Loucy (cell line): ENCODE data around the gene GCSAML.

Experiments used
- H2AFZ ChIP-seq: fragments of 200-600 bp; sonication (generic); 2 replicates; pipeline ENCODE4 v1.6.0; 2016; ENCODE audit warnings: antibody characterized with exemption, mild to moderate bottlenecking, low read length, moderate library complexity
- H3F3A ChIP-seq: fragments of 200-600 bp; 2 replicates; pipeline ENCODE4 v1.6.0; 2016; ENCODE audit warnings: antibody characterized with exemption, low read depth, mild to moderate bottlenecking
- H3K27me3 ChIP-seq: fragments of 200-600 bp; sonication (generic); 2 replicates; pipeline ENCODE4 v1.6.1; 2014; ENCODE audit warnings: low read length, mild to moderate bottlenecking; ENCODE audit not compliant: insufficient read depth, poor library complexity, severe bottlenecking
- H3K36me3 ChIP-seq: fragments of 200-600 bp; sonication (generic); 2 replicates; pipeline ENCODE4 v1.6.1; 2016; ENCODE audit warnings: low read length; ENCODE audit not compliant: insufficient read depth
- H3K4me1 ChIP-seq: fragments of 200-600 bp; sonication (generic); 2 replicates; pipeline ENCODE4 v1.5.1; 2014; ENCODE audit warnings: low read length, mild to moderate bottlenecking; ENCODE audit not compliant: insufficient read depth, poor library complexity, severe bottlenecking
- H3K4me2 ChIP-seq: fragments of 200-600 bp; sonication (generic); 2 replicates; pipeline ENCODE4 v1.6.0; 2014; ENCODE audit warnings: antibody characterized with exemption, low read length, low read depth, mild to moderate bottlenecking; ENCODE audit not compliant: poor library complexity, severe bottlenecking
- H3K4me3 ChIP-seq: fragments of 200-600 bp; sonication (generic); 2 replicates; pipeline ENCODE4 v1.5.1; 2014; ENCODE audit warnings: low read length, mild to moderate bottlenecking, mixed read lengths; ENCODE audit not compliant: poor library complexity, severe bottlenecking
- H3K79me2 ChIP-seq: fragments of 200-600 bp; sonication (generic); 2 replicates; pipeline ENCODE4 v1.6.1; 2014; ENCODE audit warnings: low read length; ENCODE audit not compliant: insufficient read depth
- H3K9ac ChIP-seq: fragments of 200-600 bp; sonication (generic); 2 replicates; pipeline ENCODE4 v1.6.0; 2014; ENCODE audit warnings: mild to moderate bottlenecking, low read depth, low read length, moderate library complexity; ENCODE audit not compliant: poor library complexity, severe bottlenecking
- H3K9me2 ChIP-seq: fragments of 200-600 bp; sonication (generic); replicated peaks from 2 replicates; pipeline ENCODE4 v1.6.1; 2016; ENCODE audit warnings: low read depth, low read length, mixed read lengths
- H3K9me3 ChIP-seq: fragments of 200-600 bp; sonication (generic); 2 replicates; pipeline ENCODE4 v1.6.1; 2014; ENCODE audit warnings: mild to moderate bottlenecking, antibody characterized with exemption, low read length, low read depth; ENCODE audit not compliant: insufficient read depth
- H4K20me1 ChIP-seq: fragments of 200-600 bp; sonication (generic); 2 replicates; pipeline ENCODE4 v1.6.0; 2014; ENCODE audit warnings: antibody characterized with exemption, low read length, mild to moderate bottlenecking; ENCODE audit not compliant: insufficient read depth, poor library complexity, severe bottlenecking
- CTCF ChIP-seq: fragments of 200-600 bp; sonication (generic); conservative IDR thresholded peaks from 2 replicates; pipeline ENCODE4 v1.5.1; 2014; ENCODE audit warnings: mild to moderate bottlenecking, antibody characterized with exemption, low read length
- EZH2phosphoT487 ChIP-seq: fragments of 200-600 bp; IDR thresholded peaks from 2 replicates; pipeline ENCODE4 v1.6.1; 2018; ENCODE audit warnings: antibody characterized with exemption, mild to moderate bottlenecking, moderate library complexity, borderline replicate concordance

The GCSAML gene

GRCh38 chr1:247529771-247530355 is 19.1 kb upstream of the GCSAML start:
- H2AFZ ChIP-seq, result no peak overlapping the region
- H3K4me2 ChIP-seq, result no peak overlapping the region
- H3K9me3 ChIP-seq, result no peaks in the 10 kb centered on the region
- H4K20me1 ChIP-seq, result no peaks in the 10 kb centered on the region
- no peak overlapping the region for H3K4me3 ChIP-seq
- H3K27me3 ChIP-seq, result no peaks in the 10 kb centered on the region
- peaks cover 12% of the 10 kb centered on the region for H3K4me1 ChIP-seq
- H3K9ac ChIP-seq, result no peak overlapping the region
- TF ChIP-seq CTCF, result no peak
- no peak for TF ChIP-seq EZH2phosphoT487
- no peaks in the 10 kb centered on the region for H3K36me3 ChIP-seq
- no peaks in the 10 kb centered on the region for H3F3A ChIP-seq
- no peaks in the 10 kb centered on the region for H3K79me2 ChIP-seq
- H3K9me2 ChIP-seq, result no peaks in the 10 kb centered on the region

- H3K79me2 ChIP-seq, result no peaks in the 10 kb centered on the region
- H3F3A ChIP-seq, result no peaks in the 10 kb centered on the region
- H3K4me3 ChIP-seq, result no peak overlapping the region
- no peak overlapping the region for H2AFZ ChIP-seq
- H3K9me3 ChIP-seq, result no peaks in the 10 kb centered on the region
- H3K4me1 ChIP-seq, result peaks cover 12% of the 10 kb centered on the region
- no peak overlapping the region for H3K4me2 ChIP-seq
- no peak overlapping the region for H3K9ac ChIP-seq
- no peak for TF ChIP-seq CTCF
- TF ChIP-seq EZH2phosphoT487, result no peak
- no peaks in the 10 kb centered on the region for H3K9me2 ChIP-seq
- no peaks in the 10 kb centered on the region for H3K27me3 ChIP-seq
- no peaks in the 10 kb centered on the region for H4K20me1 ChIP-seq
- H3K36me3 ChIP-seq, result no peaks in the 10 kb centered on the region
Measured at GRCh38 chr1:247530785-247531184, 18.1 kb upstream of the GCSAML start.

GRCh38 chr1:247531937-247532336 is 17.0 kb upstream of the GCSAML start:
- TF ChIP-seq CTCF, result peak; percentile 68
- no peak for TF ChIP-seq EZH2phosphoT487
- H3K9me3 ChIP-seq, result no peaks in the 10 kb centered on the region
- H3K27me3 ChIP-seq, result no peaks in the 10 kb centered on the region
- H3K4me1 ChIP-seq, result peaks cover 12% of the 10 kb centered on the region
- H3K36me3 ChIP-seq, result no peaks in the 10 kb centered on the region
- H3K79me2 ChIP-seq, result no peaks in the 10 kb centered on the region
- H3F3A ChIP-seq, result no peaks in the 10 kb centered on the region
- H3K9me2 ChIP-seq, result no peaks in the 10 kb centered on the region
- H3K9ac ChIP-seq, result no peak overlapping the region
- no peaks in the 10 kb centered on the region for H4K20me1 ChIP-seq
- no peak overlapping the region for H3K4me2 ChIP-seq
- no peak overlapping the region for H3K4me3 ChIP-seq
- H2AFZ ChIP-seq, result no peak overlapping the region
